CD8-positive, alpha-beta memory T cell (primary cell): ENCODE measurements around the gene SMIM35. TPM values are rescaled to one million over a fixed set of nuclear protein-coding genes. Genes with fewer than 3 reads are reported as not detected.

Source experiments
- CTCF ChIA-PET: fragments of 350-600 bp; sonication (Branson Sonifier 250); formaldehyde crosslinking; loops from one replicate; lab custom pipeline; 2021; ENCODE audit warnings: antibody characterized with exemption; lab: Charles Lee
- POLR2A ChIA-PET: fragments of 350-600 bp; sonication (Branson Sonifier 250); formaldehyde crosslinking; loops from one replicate; lab custom pipeline; 2021; ENCODE audit warnings: antibody characterized with exemption; lab: Charles Lee
- DNase-seq, 5 donors: peaks; one replicate each; pipeline versions ENCODE4 v3.0.0 to v3.0.0-alpha.2; 2020 to 2022; ENCODE audit warnings: mixed read lengths in 1 of 5
- H3K27ac ChIP-seq: one replicate; pipeline ENCODE4 v1.7.0; 2013; ENCODE audit warnings: low read depth, mild to moderate bottlenecking, low read length, moderate library complexity
- H3K27me3 ChIP-seq: 2 replicates; pipeline ENCODE4 v1.7.0; 2013; ENCODE audit warnings: low read length, mild to moderate bottlenecking; ENCODE audit not compliant: insufficient read depth, poor library complexity, severe bottlenecking
- H3K36me3 ChIP-seq: 2 replicates; pipeline ENCODE4 v1.7.0; 2013; ENCODE audit warnings: mild to moderate bottlenecking, low read length, moderate library complexity; ENCODE audit not compliant: insufficient read depth
- H3K4me1 ChIP-seq: 2 replicates; pipeline ENCODE4 v1.7.0; 2013; ENCODE audit warnings: mild to moderate bottlenecking, low read length, moderate library complexity; ENCODE audit not compliant: insufficient read depth
- H3K4me3 ChIP-seq: 2 replicates; pipeline ENCODE4 v1.7.0; 2013; ENCODE audit warnings: mild to moderate bottlenecking, low read length
- H3K9me3 ChIP-seq: 2 replicates; pipeline ENCODE4 v1.7.0; 2013; ENCODE audit warnings: mild to moderate bottlenecking, low read length
- H3K27ac Mint-ChIP-seq, 8 donors: one replicate each; pipeline ENCODE4 v1.8.0; 2020 to 2021; ENCODE audit warnings: mixed read lengths in 8 of 8, mild to moderate bottlenecking in 6 of 8, inconsistent platforms in 3 of 8, moderate library complexity in 3 of 8
- H3K27me3 Mint-ChIP-seq, 2 donors: one replicate each; pipeline ENCODE4 v1.8.0; 2020 to 2021; ENCODE audit warnings: mixed read lengths in 2 of 2, mild to moderate bottlenecking in 1 of 2, moderate library complexity in 1 of 2
- H3K36me3 Mint-ChIP-seq, 3 donors: one replicate each; pipeline ENCODE4 v1.8.0; 2020 to 2021; ENCODE audit warnings: mixed read lengths in 3 of 3, inconsistent platforms in 1 of 3, mild to moderate bottlenecking in 1 of 3
- H3K4me1 Mint-ChIP-seq, 3 donors: one replicate each; pipeline ENCODE4 v1.8.0; 2020 to 2021; ENCODE audit warnings: mixed read lengths in 3 of 3, inconsistent platforms in 1 of 3, mild to moderate bottlenecking in 1 of 3
- H3K4me3 Mint-ChIP-seq, 7 donors: one replicate each; pipeline ENCODE4 v1.8.0; 2020 to 2021; ENCODE audit warnings: mixed read lengths in 7 of 7, mild to moderate bottlenecking in 6 of 7, moderate library complexity in 4 of 7, inconsistent platforms in 2 of 7
- H3K9me3 Mint-ChIP-seq, 5 donors: one replicate each; pipeline ENCODE4 v1.8.0; 2020 to 2022; ENCODE audit warnings: mixed read lengths in 5 of 5, mild to moderate bottlenecking in 3 of 5, moderate library complexity in 2 of 5, inconsistent platforms in 1 of 5
- polyA plus RNA-seq: library from polyadenylated mRNA; unstranded; fragments of 300-500 nt; fragmentation: Illumina TruSeq; gene quantifications from one replicate; pipeline ENCODE4 v1.2.3, GENCODE V29; 2021
- total RNA-seq, 2 experiments: library from RNA; stranded (reverse); gene quantifications; one replicate each; pipeline ENCODE4 v1.2.3, GENCODE V29; 2021

SMIM35 gene
- total and polyA plus RNA-seq, 3 experiments from 2014 or later = 0.40 to 2.4 (median 0.63) TPM

DNA sequence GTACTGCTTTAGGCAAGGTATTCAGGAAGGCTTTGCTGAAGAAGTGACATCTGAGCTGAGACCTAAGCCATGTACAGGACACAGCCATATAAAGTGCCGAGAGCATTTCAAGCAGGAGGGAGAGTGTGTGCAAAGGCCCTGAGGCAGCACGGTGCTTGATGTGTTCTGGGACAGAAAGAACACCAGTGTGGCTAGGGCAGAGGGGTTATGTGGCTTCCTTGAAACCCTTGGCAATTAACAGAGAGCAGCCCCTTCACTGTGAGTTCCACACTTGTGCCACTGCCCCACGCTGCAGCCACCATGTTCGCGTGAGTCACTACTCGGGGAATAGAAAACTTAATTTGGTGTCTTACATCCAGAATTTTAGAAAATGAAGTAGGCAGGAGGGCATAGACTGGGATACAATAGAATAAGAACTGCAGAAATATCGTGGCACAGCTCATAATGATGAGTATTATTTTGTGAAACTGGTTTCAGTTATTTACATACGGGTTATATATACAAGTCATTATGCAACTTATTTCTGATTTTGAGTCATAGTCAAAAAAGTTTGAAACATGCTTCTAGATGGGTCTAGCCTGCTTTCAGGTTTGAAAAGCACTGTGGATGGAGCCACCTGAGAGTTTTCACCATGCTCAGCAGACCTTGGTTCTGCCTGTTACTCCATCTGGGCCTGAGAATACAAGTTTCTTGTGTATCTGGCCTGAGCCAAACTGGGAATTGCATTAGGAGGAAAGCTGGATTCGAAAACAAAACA is 88.8 kb downstream of the SMIM35 start:
- H3K36me3 ChIP-seq = peaks cover 67% of the 10 kb centered on the region
- H3K27ac Mint-ChIP-seq = peak overlapping the region; percentile 63 to 92 (median 80)
- no peaks in the 10 kb centered on the region for H3K9me3 Mint-ChIP-seq
- no peak overlapping the region for H3K27ac ChIP-seq
- H3K4me1 Mint-ChIP-seq = peaks cover 89 to 100% (median 95%) of the 10 kb centered on the region in 3 donors
- no peak for DNase-seq
- H3K4me3 ChIP-seq = no peak overlapping the region
- POLR2A ChIA-PET = interaction anchor here (0.7 to 14.4 kb wide), 6 partner anchors 8 to 854 kb away, joined by 3 to 158 read pairs (median 70); partner anchors contain the start of genes IL10RA and PAFAH1B2
- H3K27me3 ChIP-seq = no peaks in the 10 kb centered on the region
- H3K27me3 Mint-ChIP-seq = no peaks in the 10 kb centered on the region
- H3K36me3 Mint-ChIP-seq = peaks cover 41 to 85% (median 44%) of the 10 kb centered on the region in 3 donors
- CTCF ChIA-PET = interaction anchor here (1.4 to 20.0 kb wide), 7 partner anchors 9 to 190 kb away, joined by 3 to 296 read pairs (median 6); partner anchors contain the start of gene IL10RA
- peak overlapping the region; percentile 16 to 71 (median 47) for H3K4me3 Mint-ChIP-seq
- H3K9me3 ChIP-seq = no peaks in the 10 kb centered on the region
- peaks cover 88% of the 10 kb centered on the region for H3K4me1 ChIP-seq

GRCh38 chr11:117997406-117997805 is 89.4 kb downstream of the SMIM35 start:
- no peak for DNase-seq
- H3K4me1 ChIP-seq = peaks cover 88% of the 10 kb centered on the region

DNA sequence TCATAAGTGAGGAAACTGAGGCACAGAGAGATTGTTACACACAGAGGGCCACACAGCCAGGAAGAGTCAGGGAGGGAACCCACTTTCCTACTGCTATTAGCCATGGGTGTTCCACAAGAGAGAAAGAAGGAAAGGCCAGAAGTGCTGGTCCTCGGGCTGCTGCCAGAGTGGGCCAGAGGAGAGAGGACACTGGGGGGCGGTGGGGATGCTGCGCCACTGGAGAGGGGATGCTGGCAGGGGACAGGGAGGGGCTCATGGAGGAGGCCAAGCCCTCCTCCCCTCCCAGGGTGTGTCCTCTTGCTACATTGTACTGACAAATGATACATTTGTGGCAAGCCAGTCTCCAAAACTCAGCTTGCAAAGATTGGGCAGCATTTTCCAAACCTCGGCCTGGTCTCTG is 90.7 kb downstream of the SMIM35 start:
- CTCF ChIA-PET = interaction anchor here (0.8 to 20.0 kb wide), 9 partner anchors 7 to 179 kb away, joined by 3 to 296 read pairs (median 4); partner anchors contain the start of gene IL10RA
- Mint-ChIP-seq H3K27ac (peak overlapping the region; percentile 24 to 89 (median 85)), H3K4me1 (peaks cover 88 to 99% (median 95%) of the 10 kb centered on the region in 3 donors), H3K27me3 (no peaks in the 10 kb centered on the region), H3K36me3 (peaks cover 57 to 96% (median 61%) of the 10 kb centered on the region in 3 donors), H3K4me3 (peak overlapping the region in 6 of 7 donors; percentile 3 to 59 (median 26)), H3K9me3 (no peaks in the 10 kb centered on the region)
- Histone ChIP-seq H3K9me3 (no peaks in the 10 kb centered on the region), H3K4me1 (peaks cover 88% of the 10 kb centered on the region), H3K36me3 (peaks cover 87% of the 10 kb centered on the region), H3K27me3 (no peaks in the 10 kb centered on the region), H3K4me3 (no peak overlapping the region), H3K27ac (no peak overlapping the region)
- no peak for DNase-seq
- POLR2A ChIA-PET = interaction anchor here (1.1 to 14.4 kb wide), 5 partner anchors 9 to 56 kb away, joined by 3 to 158 read pairs (median 100); partner anchors contain the start of gene IL10RA

More at GRCh38 chr11:117997406-117997805, 89.4 kb downstream of the SMIM35 start:
- CTCF ChIA-PET = interaction anchor here (0.7 to 20.0 kb wide), 10 partner anchors 8 to 190 kb away, joined by 3 to 296 read pairs (median 4); partner anchors contain the start of gene IL10RA
- H3K9me3 ChIP-seq = no peaks in the 10 kb centered on the region
- peak overlapping the region; percentile 2 to 61 (median 33) for H3K4me3 Mint-ChIP-seq
- H3K27me3 ChIP-seq = no peaks in the 10 kb centered on the region
- H3K36me3 ChIP-seq = peaks cover 73% of the 10 kb centered on the region
- POLR2A ChIA-PET = interaction anchor here (0.8 to 14.4 kb wide), 7 partner anchors 9 to 55 kb away, joined by 3 to 158 read pairs (median 39); partner anchors contain the start of gene IL10RA
- peak overlapping the region; percentile 58 to 92 (median 80) for H3K27ac Mint-ChIP-seq
- peak overlapping the region; percentile 19 for H3K27ac ChIP-seq
- H3K4me1 Mint-ChIP-seq = peaks cover 89 to 100% (median 95%) of the 10 kb centered on the region in 3 donors
- no peaks in the 10 kb centered on the region for H3K9me3 Mint-ChIP-seq
- peaks cover 46 to 91% (median 50%) of the 10 kb centered on the region in 3 donors for H3K36me3 Mint-ChIP-seq
- no peak overlapping the region for H3K4me3 ChIP-seq
- H3K27me3 Mint-ChIP-seq = no peaks in the 10 kb centered on the region

- ChIA-PET CTCF (interaction anchor here (0.8 to 20.0 kb wide), 8 partner anchors 7 to 151 kb away, joined by 3 to 296 read pairs (median 5); partner anchors contain the start of gene IL10RA), POLR2A (interaction anchor here (0.6 to 14.4 kb wide), 6 partner anchors 8 to 207 kb away, joined by 3 to 158 read pairs (median 70); partner anchors contain the start of gene IL10RA)
- Mint-ChIP-seq H3K4me3 (peak overlapping the region in 5 of 7 donors; percentile 19 to 95 (median 32)), H3K27ac (peak overlapping the region; percentile 52 to 88 (median 83)), H3K36me3 (peaks cover 60 to 100% (median 62%) of the 10 kb centered on the region in 3 donors), H3K9me3 (no peaks in the 10 kb centered on the region), H3K4me1 (peaks cover 82 to 95% (median 93%) of the 10 kb centered on the region in 3 donors), H3K27me3 (no peaks in the 10 kb centered on the region)
- Histone ChIP-seq H3K4me1 (peaks cover 87% of the 10 kb centered on the region), H3K27me3 (no peaks in the 10 kb centered on the region), H3K9me3 (no peaks in the 10 kb centered on the region), H3K36me3 (peaks cover 92% of the 10 kb centered on the region), H3K27ac (no peak overlapping the region), H3K4me3 (no peak overlapping the region)
- no peak for DNase-seq
These were observed 91.3 kb downstream of the SMIM35 start for GRCh38 chr11:117995472-117995871.

DNA sequence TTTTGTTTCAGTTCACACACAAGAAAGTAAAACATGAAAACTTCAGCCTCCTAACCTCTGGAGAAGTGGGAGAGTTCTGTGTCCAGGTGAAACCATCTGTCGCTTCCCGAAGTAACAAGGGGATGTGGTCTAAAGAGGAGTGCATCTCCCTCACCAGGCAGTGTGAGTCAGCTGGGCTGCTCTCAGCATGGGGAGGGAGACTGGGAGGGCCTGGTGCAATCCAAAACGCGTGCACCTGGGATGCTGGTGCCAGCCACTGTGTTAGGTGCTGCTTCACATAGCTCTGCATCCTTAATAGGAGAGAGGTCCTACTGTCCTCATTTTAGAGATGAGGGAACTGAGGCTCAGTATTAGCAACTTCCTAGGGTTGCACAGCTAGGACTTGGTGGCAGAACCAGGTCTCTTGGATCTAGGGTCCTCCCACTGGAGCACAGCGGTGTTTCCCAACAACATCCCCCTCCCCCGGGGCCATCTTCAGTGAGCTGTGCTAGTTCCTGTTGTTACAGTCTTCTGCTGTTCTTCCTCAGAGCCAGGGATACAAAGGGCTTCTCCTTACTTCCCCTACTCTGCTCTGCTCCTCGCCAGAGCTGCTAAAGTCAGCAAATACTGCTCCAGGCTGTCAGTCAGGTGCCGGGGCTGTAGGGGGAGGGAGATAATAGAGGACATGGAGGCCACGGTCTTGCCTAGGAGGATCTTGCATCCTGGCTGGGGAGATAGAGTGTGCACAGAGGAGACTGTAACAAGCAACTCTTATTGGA is 92.6 kb downstream of the SMIM35 start:
- H3K27ac Mint-ChIP-seq = peak overlapping the region; percentile 72 to 96 (median 88)
- POLR2A ChIA-PET = interaction anchor here (0.9 to 14.4 kb wide), 7 partner anchors 8 to 58 kb away, joined by 3 to 158 read pairs (median 8); partner anchors contain the start of gene IL10RA
- peaks cover 99% of the 10 kb centered on the region for H3K36me3 ChIP-seq

DNA sequence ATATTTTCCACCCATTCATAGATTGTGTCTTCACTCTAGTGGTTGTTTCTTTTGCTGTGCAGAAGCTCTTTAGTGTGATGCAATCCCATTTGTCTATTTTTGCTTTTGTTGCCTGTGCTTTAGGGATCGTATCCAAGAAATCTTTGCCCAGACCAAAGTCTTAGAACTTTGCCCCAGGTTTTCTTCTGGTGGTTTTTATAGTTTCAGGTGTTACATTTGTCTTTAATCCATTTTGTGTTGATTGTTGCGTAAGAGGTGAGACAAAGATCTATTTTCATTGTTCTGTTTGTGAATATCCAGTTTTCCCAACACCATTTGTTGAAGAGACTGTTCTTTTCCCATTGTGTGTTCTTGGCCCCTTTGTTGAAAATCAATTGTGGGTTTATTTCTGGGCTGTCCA is 94.1 kb downstream of the SMIM35 start:
- DNase-seq = no peak
- Histone ChIP-seq H3K27me3 (no peaks in the 10 kb centered on the region), H3K36me3 (peaks cover 99% of the 10 kb centered on the region), H3K27ac (no peak overlapping the region), H3K9me3 (no peaks in the 10 kb centered on the region), H3K4me3 (peak overlapping the region; percentile 39), H3K4me1 (peaks cover 94% of the 10 kb centered on the region)
- H3K9me3 Mint-ChIP-seq = no peaks in the 10 kb centered on the region
- H3K4me1 Mint-ChIP-seq = peaks cover 73 to 84% (median 83%) of the 10 kb centered on the region in 3 donors
- no peaks in the 10 kb centered on the region for H3K27me3 Mint-ChIP-seq
- H3K36me3 Mint-ChIP-seq = peaks cover 70 to 100% (median 72%) of the 10 kb centered on the region in 3 donors
- POLR2A ChIA-PET = interaction anchor here (0.6 to 6.7 kb wide), 8 partner anchors 8 to 1093 kb away, joined by 4 to 39 read pairs (median 6); no protein-coding TSS in a partner anchor
- CTCF ChIA-PET = interaction anchor here (1.8 to 20.0 kb wide), 7 partner anchors 7 to 149 kb away, joined by 4 to 296 read pairs (median 7); no protein-coding TSS in a partner anchor
- H3K27ac Mint-ChIP-seq = peak overlapping the region; percentile 51 to 99 (median 86)
- H3K4me3 Mint-ChIP-seq = peak overlapping the region; percentile 90 to 97 (median 93)

More for the DNA sequence above, 92.6 kb downstream of the SMIM35 start:
- CTCF ChIA-PET = interaction anchor here (1.2 to 20.0 kb wide), 10 partner anchors 8 to 151 kb away, joined by 4 to 296 read pairs (median 4); no protein-coding TSS in a partner anchor
- DNase-seq = no peak
- no peak overlapping the region for H3K4me3 ChIP-seq
- H3K27ac ChIP-seq = no peak overlapping the region
- H3K36me3 Mint-ChIP-seq = peaks cover 68 to 100% (median 70%) of the 10 kb centered on the region in 3 donors
- no peaks in the 10 kb centered on the region for H3K9me3 ChIP-seq
- no peaks in the 10 kb centered on the region for H3K27me3 ChIP-seq
- H3K4me1 ChIP-seq = peaks cover 87% of the 10 kb centered on the region
- H3K9me3 Mint-ChIP-seq = no peaks in the 10 kb centered on the region
- peak overlapping the region; percentile 85 to 96 (median 93) for H3K4me3 Mint-ChIP-seq
- H3K27me3 Mint-ChIP-seq = no peaks in the 10 kb centered on the region
- peaks cover 82 to 95% (median 94%) of the 10 kb centered on the region in 3 donors for H3K4me1 Mint-ChIP-seq

GRCh38 chr11:117992136-117992535 is 94.6 kb downstream of the SMIM35 start:
- Mint-ChIP-seq H3K27me3 (no peaks in the 10 kb centered on the region), H3K27ac (peak overlapping the region in 7 of 8 donors; percentile 72 to 99 (median 88)), H3K4me3 (peak overlapping the region; percentile 90 to 97 (median 93)), H3K4me1 (peaks cover 71 to 82% (median 79%) of the 10 kb centered on the region in 3 donors), H3K36me3 (peaks cover 69 to 100% (median 72%) of the 10 kb centered on the region in 3 donors), H3K9me3 (no peaks in the 10 kb centered on the region)
- no peaks in the 10 kb centered on the region for H3K9me3 ChIP-seq
- peaks cover 91% of the 10 kb centered on the region for H3K4me1 ChIP-seq
- POLR2A ChIA-PET = interaction anchor here (1.0 to 6.7 kb wide), 6 partner anchors 9 to 61 kb away, joined by 5 to 39 read pairs (median 6); no protein-coding TSS in a partner anchor
- no peak overlapping the region for H3K27ac ChIP-seq
- no peak for DNase-seq
- peak overlapping the region; percentile 39 for H3K4me3 ChIP-seq
- CTCF ChIA-PET = interaction anchor here (0.7 to 20.0 kb wide), 4 partner anchors 7 to 184 kb away, joined by 3 to 296 read pairs (median 115); no protein-coding TSS in a partner anchor
- no peaks in the 10 kb centered on the region for H3K27me3 ChIP-seq
- H3K36me3 ChIP-seq = peaks cover 97% of the 10 kb centered on the region
